IMR-90 (cell line): ENCODE measurements around the gene C20orf144. TPM values are rescaled to one million over a fixed set of nuclear protein-coding genes. Genes with fewer than 3 reads are reported as not detected.

Source experiments
- ATAC-seq: fragments of 200-7000 bp; cut with Tn5 transposase; 2 replicates; pipeline ENCODE4 v1.9.1; 2020; ENCODE audit warnings: low read depth, mild to moderate bottlenecking, moderate library complexity
- BruUV-seq: library from RNA; stranded (reverse); fragments of 400-500 nt; replicated peaks from 2 replicates; lab custom pipeline; 2021; lab: Mats Ljungman, UMichigan
- CTCF ChIA-PET: fragments of 300-600 bp; formaldehyde crosslinking; extraction: SDS; loops from one replicate; lab custom pipeline; 2021; ENCODE audit warnings: antibody characterized with exemption; lab: Yijun Ruan, JAX
- POLR2A ChIA-PET: fragments of 300-600 bp; sonication (Branson Sonifier 250); formaldehyde crosslinking; loops from one replicate; lab custom pipeline; 2022; ENCODE audit warnings: antibody characterized with exemption; ENCODE audit not compliant: unreplicated experiment; lab: Charles Lee
- DNase-seq: peaks from one replicate; pipeline ENCODE4 v3.0.0; 2013
- H2AFZ ChIP-seq: replicated peaks from 2 replicates; pipeline ENCODE3; 2013; ENCODE audit warnings: low read length, mild to moderate bottlenecking; ENCODE audit not compliant: poor library complexity
- H2AK5ac ChIP-seq: 2 replicates; pipeline ENCODE4 v1.6.1; 2013; ENCODE audit warnings: low read depth, low read length, inconsistent platforms
- H2AK9ac ChIP-seq: replicated peaks from 2 replicates; pipeline ENCODE3; 2013; ENCODE audit warnings: mild to moderate bottlenecking, low read depth, low read length, moderate library complexity; ENCODE audit not compliant: poor library complexity
- H2BK120ac ChIP-seq: 2 replicates; pipeline ENCODE4 v1.6.1; 2013; ENCODE audit warnings: low read depth, low read length, inconsistent platforms
- H2BK15ac ChIP-seq: 3 replicates; pipeline ENCODE4 v1.6.1; 2013; ENCODE audit warnings: low read depth, low read length, inconsistent platforms
- H2BK20ac ChIP-seq: 2 replicates; pipeline ENCODE4 v1.6.1; 2013; ENCODE audit warnings: low read depth, mild to moderate bottlenecking, inconsistent platforms, low read length, moderate library complexity
- H2BK5ac ChIP-seq: 2 replicates; pipeline ENCODE4 v1.6.1; 2013; ENCODE audit warnings: mild to moderate bottlenecking, low read depth, low read length, inconsistent platforms; ENCODE audit not compliant: poor library complexity, severe bottlenecking
- H3K14ac ChIP-seq: replicated peaks from 2 replicates; pipeline ENCODE4 v1.6.1; 2013; ENCODE audit warnings: low read depth, low read length, inconsistent platforms
- H3K18ac ChIP-seq: 2 replicates; pipeline ENCODE4 v1.6.1; 2013; ENCODE audit warnings: low read depth, low read length, control low read depth
- H3K23ac ChIP-seq: 2 replicates; pipeline ENCODE4 v1.6.1; 2013; ENCODE audit warnings: low read depth, low read length, inconsistent platforms
- H3K27ac ChIP-seq: 2 replicates; pipeline ENCODE4 v1.5.1; 2013; ENCODE audit warnings: mild to moderate bottlenecking, control low read depth, low read length; ENCODE audit not compliant: insufficient read depth
- H3K27me3 ChIP-seq: 2 replicates; pipeline ENCODE4 v1.6.1; 2013; ENCODE audit warnings: low read length; ENCODE audit not compliant: control insufficient read depth, insufficient read depth
- H3K36me3 ChIP-seq: 2 replicates; pipeline ENCODE4 v1.6.1; 2013; ENCODE audit warnings: low read length, mixed read lengths; ENCODE audit not compliant: control insufficient read depth, insufficient read depth
- H3K4ac ChIP-seq: 2 replicates; pipeline ENCODE4 v1.6.1; 2013; ENCODE audit warnings: low read depth, low read length, inconsistent platforms
- H3K4me1 ChIP-seq: 2 replicates; pipeline ENCODE4 v1.6.1; 2013; ENCODE audit warnings: low read length, mixed read lengths; ENCODE audit not compliant: control insufficient read depth, insufficient read depth
- H3K4me2 ChIP-seq: 2 replicates; pipeline ENCODE4 v1.6.1; 2013; ENCODE audit warnings: low read depth, mild to moderate bottlenecking, control low read depth, low read length, moderate library complexity
- H3K4me3 ChIP-seq: 2 replicates; pipeline ENCODE4 v1.5.1; 2013; ENCODE audit warnings: low read depth, mild to moderate bottlenecking, control low read depth, low read length, moderate library complexity; ENCODE audit not compliant: insufficient read depth
- H3K56ac ChIP-seq: 2 replicates; pipeline ENCODE4 v1.6.1; 2013; ENCODE audit warnings: low read length, inconsistent platforms; ENCODE audit not compliant: insufficient read depth; ENCODE audit errors: extremely low read depth
- H3K79me1 ChIP-seq, 2 experiments: 2 replicates each; pipeline ENCODE4 v1.6.1; 2013; ENCODE audit warnings: low read length in 2 of 2, inconsistent platforms in 1 of 2, low read depth in 1 of 2
- H3K9ac ChIP-seq: 2 replicates; pipeline ENCODE4 v1.6.1; 2013; ENCODE audit warnings: low read depth, low read length, control low read depth
- H3K9me1 ChIP-seq: 2 replicates; pipeline ENCODE4 v1.6.1; 2013; ENCODE audit warnings: low read length, inconsistent platforms; ENCODE audit not compliant: insufficient read depth
- H3K9me3 ChIP-seq: 2 replicates; pipeline ENCODE4 v1.6.1; 2013; ENCODE audit warnings: low read length; ENCODE audit not compliant: control insufficient read depth, insufficient read depth
- H4K20me1 ChIP-seq: 2 replicates; pipeline ENCODE4 v1.6.1; 2013; ENCODE audit warnings: low read length, inconsistent platforms; ENCODE audit not compliant: insufficient read depth
- H4K5ac ChIP-seq: 2 replicates; pipeline ENCODE4 v1.6.1; 2013; ENCODE audit warnings: mild to moderate bottlenecking, low read depth, low read length, control low read depth
- H4K8ac ChIP-seq, 2 experiments: 2 replicates each; pipeline ENCODE4 v1.6.1; 2013; ENCODE audit warnings: low read depth in 2 of 2, low read length in 2 of 2, control low read depth in 1 of 2, inconsistent platforms in 1 of 2
- H4K91ac ChIP-seq: 2 replicates; pipeline ENCODE4 v1.6.1; 2013; ENCODE audit warnings: low read depth, low read length, inconsistent platforms; ENCODE audit not compliant: insufficient read depth
- BHLHE40 ChIP-seq: fragments of 150-350 bp; IDR thresholded peaks from 2 replicates; pipeline ENCODE4 v1.6.1; 2016; ENCODE audit warnings: mild to moderate bottlenecking, low read depth, low read length
- CEBPB ChIP-seq: IDR thresholded peaks from 2 replicates; pipeline ENCODE4 v1.6.1; 2012; ENCODE audit warnings: low read depth, low read length, improper control_type of control experiment
- CHD1 ChIP-seq: IDR thresholded peaks from 2 replicates; pipeline ENCODE4 v1.6.1; 2012; ENCODE audit warnings: low read depth, low read length, improper control_type of control experiment
- CTCF ChIP-seq: conservative IDR thresholded peaks from 2 replicates; pipeline ENCODE4 v1.5.1; 2012; ENCODE audit warnings: mild to moderate bottlenecking, low read depth, low read length, improper control_type of control experiment
- ELK1 ChIP-seq: fragments of 150-350 bp; IDR thresholded peaks from 2 replicates; pipeline ENCODE4 v1.6.1; 2016; ENCODE audit warnings: low read depth, mild to moderate bottlenecking, low read length, moderate library complexity, borderline replicate concordance
- FOS ChIP-seq: fragments of 150-350 bp; IDR thresholded peaks from 2 replicates; pipeline ENCODE4 v1.6.1; 2016; ENCODE audit warnings: low read depth, low read length
- MAFK ChIP-seq: IDR thresholded peaks from 2 replicates; pipeline ENCODE4 v1.6.1; 2012; ENCODE audit warnings: low read depth, low read length, improper control_type of control experiment
- MAZ ChIP-seq: IDR thresholded peaks from 2 replicates; pipeline ENCODE4 v1.6.1; 2012; ENCODE audit warnings: low read depth, mild to moderate bottlenecking, low read length, improper control_type of control experiment, moderate library complexity, borderline replicate concordance
- MXI1 ChIP-seq: IDR thresholded peaks from 2 replicates; pipeline ENCODE4 v1.6.1; 2012; ENCODE audit warnings: low read depth, mild to moderate bottlenecking, low read length, moderate library complexity, borderline replicate concordance
- NFE2L2 ChIP-seq: fragments of 150-350 bp; IDR thresholded peaks from 2 replicates; pipeline ENCODE4 v1.6.1; 2016; ENCODE audit warnings: low read depth, mild to moderate bottlenecking, low read length
- POLR2A ChIP-seq: IDR thresholded peaks from 2 replicates; pipeline ENCODE4 v1.6.1; 2012; ENCODE audit warnings: mild to moderate bottlenecking, low read depth, low read length
- RAD21 ChIP-seq: IDR thresholded peaks from 2 replicates; pipeline ENCODE4 v1.6.1; 2012; ENCODE audit warnings: low read length, improper control_type of control experiment
- RCOR1 ChIP-seq: IDR thresholded peaks from 2 replicates; pipeline ENCODE4 v1.6.1; 2012; ENCODE audit warnings: mild to moderate bottlenecking, low read length, improper control_type of control experiment; ENCODE audit not compliant: insufficient replicate concordance
- RFX5 ChIP-seq: IDR thresholded peaks from 2 replicates; pipeline ENCODE4 v1.8.0; 2012; ENCODE audit warnings: low read depth, mild to moderate bottlenecking, low read length, moderate library complexity
- SMC3 ChIP-seq: fragments of 150-350 bp; IDR thresholded peaks from 2 replicates; pipeline ENCODE4 v1.6.1; 2016; ENCODE audit warnings: low read depth, mild to moderate bottlenecking, antibody characterized with exemption, low read length, moderate library complexity
- USF2 ChIP-seq: fragments of 150-350 bp; IDR thresholded peaks from 2 replicates; pipeline ENCODE4 v1.6.1; 2017; ENCODE audit warnings: mild to moderate bottlenecking, antibody characterized with exemption, low read length, low read depth
- WGBS, 2 experiments: methylation state at CpG; one replicate each; pipeline versions ENCODE4 v1.1.5 to v1.1.7; 2013; ENCODE audit warnings: missing lambda C conversion rate in 2 of 2; ENCODE audit not compliant: insufficient read length in 1 of 2; ENCODE audit errors: extremely low coverage in 2 of 2; 5-methylcytosine and 5-hydroxymethylcytosine counted together
- dilution Hi-C: fragments of 300-500 bp; cut with HindIII; formaldehyde crosslinking; loops from one replicate; pipeline ENCODE4 v1.14.3; 2018; ENCODE audit warnings: low sequenced_read_pairs; ENCODE audit not compliant: unreplicated experiment
- in situ Hi-C: fragments of 300-500 bp; cut with MboI; formaldehyde crosslinking; loops from 3 replicates; pipeline ENCODE4 v1.14.3; 2019; ENCODE audit warnings: low sequenced_read_pairs, inconsistent platforms, mixed read lengths
- intact Hi-C: fragments of 100-400 bp; cut with micrococcal nuclease; formaldehyde crosslinking; loops from 2 replicates; pipeline ENCODE4 v1.10.0; 2022
- polyA plus RNA-seq, 3 experiments: library from polyadenylated mRNA; depleted of rRNA; stranded (reverse); fragments of >200 nt; gene quantifications; 2 replicates each; pipeline ENCODE4 v1.2.3, GENCODE V29; 2012; ENCODE audit warnings: low replicate concordance in 1 of 3
- total RNA-seq: library from RNA; depleted of rRNA; stranded (reverse); fragments of >200 nt; gene quantifications from 2 replicates; pipeline ENCODE4 v1.2.3, GENCODE V29; 2012

The C20orf144 gene
- total and polyA plus RNA-seq, 2 of the 4 experiments (the other 2 are of a cell fraction) = under 0.01 to 0.19 TPM

- no peak overlapping the region for H3K23ac ChIP-seq
- no peak overlapping the region for H3K18ac ChIP-seq
- no peak overlapping the region for H2BK120ac ChIP-seq
- H4K91ac ChIP-seq = no peak overlapping the region
- no peak overlapping the region for H3K4ac ChIP-seq
- H3K9me3 ChIP-seq = no peaks in the 10 kb centered on the region
- 0 out of 4 replicates have a peak, but pooled peaks cover 0 to 2% of the 10 kb centered on the region in 2 experiments for H3K79me1 ChIP-seq
- H3K56ac ChIP-seq = no peak overlapping the region
- no peaks in the 10 kb centered on the region for H4K20me1 ChIP-seq
- 0 out of 2 replicates have a peak overlapping the region, but pooled peaks have one; percentile 26 for H2AK5ac ChIP-seq
- no peak overlapping the region for H4K5ac ChIP-seq
- H2BK5ac ChIP-seq = no peak overlapping the region
- 81 to 100% methylated on average over 3 to 8 of the region's 16 CpGs for WGBS, 2 experiments
- no peak overlapping the region for H3K4me3 ChIP-seq
- H2AFZ ChIP-seq = no peak overlapping the region
- no peak overlapping the region for H2BK15ac ChIP-seq
- H3K27me3 ChIP-seq = no peaks in the 10 kb centered on the region
- H3K9ac ChIP-seq = no peak overlapping the region
- dilution Hi-C loops = no loop called here
- H3K9me1 ChIP-seq = 0 out of 2 replicates have a peak, but pooled peaks cover 8% of the 10 kb centered on the region
- intact Hi-C loops = no loop called here
- TF ChIP-seq RCOR1 (no peak), CHD1 (no peak), NFE2L2 (no peak), MXI1 (no peak), ELK1 (no peak), CEBPB (no peak), MAZ (no peak), RFX5 (no peak), RAD21 (no peak), CTCF (no peak), FOS (no peak), SMC3 (no peak), MAFK (no peak), BHLHE40 (no peak), USF2 (no peak), POLR2A (no peak)
- ChIA-PET POLR2A (no interaction called here), CTCF (no interaction called here)
- no TSS peak for BruUV-seq
- in situ Hi-C loops = no loop called here
- no peak for ATAC-seq
- H3K14ac ChIP-seq = no peak overlapping the region
- H3K27ac ChIP-seq = no peak overlapping the region
- peaks cover 8% of the 10 kb centered on the region; the same call in 1 of the 2 replicates for H3K36me3 ChIP-seq
- no peak overlapping the region for H3K4me2 ChIP-seq
- DNase-seq = no peak
- no peak overlapping the region for H4K8ac ChIP-seq
- H2BK20ac ChIP-seq = no peak overlapping the region
- H3K4me1 ChIP-seq = no peaks in the 10 kb centered on the region
- no peak overlapping the region for H2AK9ac ChIP-seq
These were observed 47.9 kb downstream of the C20orf144 start for GRCh38 chr20:33709905-33710541.
